SHP77 treated with DMSO at 0.1 percent for 48 hours (cell line): ENCODE data around the gene SRP54.
"Not testable (repeated sequence)": the region's sequence is repeated elsewhere in the genome, so short reads cannot be mapped to it uniquely, and the experiment has no call there.

Source experiments
- DNase-seq: peaks from one replicate; lab custom pipeline; 2025; lab: John Stamatoyannopoulos, UW

The SRP54 gene

GRCh38 chr14:34983786-34984185 is 994 bp downstream of the SRP54 start:
- DNase-seq = no peak

- DNase-seq = no peak
Measured at GRCh38 chr14:34985740-34986139, 2.9 kb downstream of the SRP54 start.

- DNase-seq = no peak
Measured at GRCh38 chr14:34987180-34987579, 4.4 kb downstream of the SRP54 start.

- DNase-seq = no peak
Measured at GRCh38 chr14:34989762-34990161, 7.0 kb downstream of the SRP54 start.

GRCh38 chr14:34993426-34993825 is 10.6 kb downstream of the SRP54 start:
- DNase-seq = no peak

- DNase-seq = no peak
Measured at GRCh38 chr14:34994668-34995067, 11.9 kb downstream of the SRP54 start.

- DNase-seq = no peak
Measured at GRCh38 chr14:34997762-34998161, 15.0 kb downstream of the SRP54 start.

GRCh38 chr14:34999500-34999899 is 16.7 kb downstream of the SRP54 start:
- no peak for DNase-seq

- no peak for DNase-seq
Measured at GRCh38 chr14:35001621-35002020, 18.8 kb downstream of the SRP54 start.

- no peak for DNase-seq
Measured at GRCh38 chr14:35004839-35005238, 22.0 kb downstream of the SRP54 start.

GRCh38 chr14:35016568-35016967 is 33.8 kb downstream of the SRP54 start:
- no peak for DNase-seq

- no peak for DNase-seq
Measured at GRCh38 chr14:35020713-35021112, 37.9 kb downstream of the SRP54 start.

GRCh38 chr14:35028435-35028834 is 45.6 kb downstream of the SRP54 start:
- no peak for DNase-seq

- DNase-seq = no peak
Measured at GRCh38 chr14:35032562-35032961, 49.8 kb downstream of the SRP54 start.

GRCh38 chr14:35034440-35034833 is 51.6 kb downstream of the SRP54 start:
- DNase-seq = no peak

- not testable (repeated sequence) for DNase-seq
Measured at GRCh38 chr14:35034944-35035554, 52.3 kb downstream of the SRP54 start.

- DNase-seq = not testable (repeated sequence)
Measured at GRCh38 chr14:35038312-35038711, 55.5 kb downstream of the SRP54 start.

- DNase-seq = no peak
Measured at GRCh38 chr14:35042632-35043031, 59.8 kb downstream of the SRP54 start.

GRCh38 chr14:35043046-35043445 is 60.3 kb downstream of the SRP54 start:
- DNase-seq = no peak

- no peak for DNase-seq
Measured at GRCh38 chr14:35044939-35045797, 62.4 kb downstream of the SRP54 start.

- peak; percentile 21 for DNase-seq
Measured at GRCh38 chr14:35045798-35046047, 62.9 kb downstream of the SRP54 start.

GRCh38 chr14:35046048-35046750 is 63.4 kb downstream of the SRP54 start, which contains the start of gene FAM177A1:
TSS of gene FAM177A1 (plus strand) at chr14:35046272. CDS start at chr14:35046464, 192 bp downstream.
- DNase-seq = peak; percentile 99
